Middle frontal gyrus (tissue), 1 donor: ENCODE data around the gene PI4KA.
"Not testable (repeated sequence)": the region's sequence is repeated elsewhere in the genome, so short reads cannot be mapped to it uniquely, and the experiment has no call there.

Experiments
- DNase-seq: peaks from one replicate; pipeline ENCODE4 v3.0.0-alpha.2; 2015; ENCODE audit warnings: low spot score; ENCODE audit errors: extremely low spot score

The PI4KA gene

DNA sequence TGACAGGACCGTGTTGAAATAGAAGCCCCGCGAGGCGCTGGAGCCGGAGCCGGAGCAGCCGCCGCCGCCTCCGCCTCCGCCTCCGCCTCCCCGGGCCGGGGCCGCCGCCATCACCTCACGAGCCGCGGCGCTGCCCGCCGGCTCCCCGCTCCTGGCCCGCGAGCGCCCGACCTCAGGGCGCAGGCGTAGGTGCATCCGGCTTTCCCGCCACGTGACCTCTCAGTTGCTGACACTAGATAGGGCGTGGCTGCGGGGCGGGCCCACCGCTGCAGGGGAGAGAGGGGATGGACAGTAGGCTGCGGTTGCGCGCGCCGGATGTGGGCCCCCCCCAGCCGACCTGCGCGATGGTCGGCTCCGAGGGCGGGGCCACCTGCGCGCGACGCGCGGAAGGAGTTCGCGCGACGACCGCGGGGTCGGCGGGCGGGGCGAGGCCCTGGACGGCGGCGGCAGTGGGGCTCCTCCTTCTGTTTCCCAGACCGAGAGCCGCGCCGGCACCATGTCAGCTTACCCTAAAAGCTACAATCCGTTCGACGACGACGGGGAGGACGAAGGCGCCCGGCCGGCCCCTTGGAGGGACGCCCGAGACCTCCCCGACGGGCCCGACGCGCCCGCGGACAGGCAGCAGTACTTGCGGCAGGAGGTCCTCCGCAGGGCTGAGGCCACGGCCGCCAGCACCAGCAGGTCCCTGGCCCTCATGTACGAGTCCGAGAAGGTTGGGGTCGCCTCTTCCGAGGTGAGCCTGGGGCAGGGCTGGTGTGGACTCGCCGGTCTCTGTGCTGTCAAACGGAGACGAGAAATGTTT lies at the start of gene PI4KA, which contains the start of gene SNAP29:
TSS of gene PI4KA (minus strand) at position 197 of the 802 bp plus-strand sequence. CDS start at position 111, 86 bp downstream.
TSS of gene SNAP29 (plus strand) at position 393 of the 802 bp plus-strand sequence. CDS start at position 497, 104 bp downstream.
- DNase-seq = peak; percentile 97

DNA sequence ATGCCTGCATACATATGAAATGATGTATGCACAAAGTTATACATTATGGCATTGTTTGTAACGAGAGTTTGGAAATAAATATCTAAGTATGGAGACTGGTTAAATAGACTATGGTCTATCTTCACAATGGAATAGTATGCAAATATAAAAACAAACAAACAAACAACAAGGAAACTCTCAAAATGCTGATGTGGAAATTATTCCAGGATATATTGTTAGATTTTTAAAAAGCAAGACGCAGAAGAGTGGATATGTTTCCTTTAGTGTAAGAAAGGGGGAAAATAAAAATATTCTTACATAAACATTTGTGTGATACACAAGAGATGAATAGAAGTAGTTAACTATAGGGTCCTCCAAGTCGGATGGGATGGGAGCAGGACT lies 47.8 kb upstream of the PI4KA start:
- no peak for DNase-seq

- DNase-seq = no peak
These were observed 47.1 kb upstream of the PI4KA start for GRCh38 chr22:20905415-20906386.

- no peak for DNase-seq
These were observed 46.4 kb upstream of the PI4KA start for GRCh38 chr22:20904980-20905355.

DNA sequence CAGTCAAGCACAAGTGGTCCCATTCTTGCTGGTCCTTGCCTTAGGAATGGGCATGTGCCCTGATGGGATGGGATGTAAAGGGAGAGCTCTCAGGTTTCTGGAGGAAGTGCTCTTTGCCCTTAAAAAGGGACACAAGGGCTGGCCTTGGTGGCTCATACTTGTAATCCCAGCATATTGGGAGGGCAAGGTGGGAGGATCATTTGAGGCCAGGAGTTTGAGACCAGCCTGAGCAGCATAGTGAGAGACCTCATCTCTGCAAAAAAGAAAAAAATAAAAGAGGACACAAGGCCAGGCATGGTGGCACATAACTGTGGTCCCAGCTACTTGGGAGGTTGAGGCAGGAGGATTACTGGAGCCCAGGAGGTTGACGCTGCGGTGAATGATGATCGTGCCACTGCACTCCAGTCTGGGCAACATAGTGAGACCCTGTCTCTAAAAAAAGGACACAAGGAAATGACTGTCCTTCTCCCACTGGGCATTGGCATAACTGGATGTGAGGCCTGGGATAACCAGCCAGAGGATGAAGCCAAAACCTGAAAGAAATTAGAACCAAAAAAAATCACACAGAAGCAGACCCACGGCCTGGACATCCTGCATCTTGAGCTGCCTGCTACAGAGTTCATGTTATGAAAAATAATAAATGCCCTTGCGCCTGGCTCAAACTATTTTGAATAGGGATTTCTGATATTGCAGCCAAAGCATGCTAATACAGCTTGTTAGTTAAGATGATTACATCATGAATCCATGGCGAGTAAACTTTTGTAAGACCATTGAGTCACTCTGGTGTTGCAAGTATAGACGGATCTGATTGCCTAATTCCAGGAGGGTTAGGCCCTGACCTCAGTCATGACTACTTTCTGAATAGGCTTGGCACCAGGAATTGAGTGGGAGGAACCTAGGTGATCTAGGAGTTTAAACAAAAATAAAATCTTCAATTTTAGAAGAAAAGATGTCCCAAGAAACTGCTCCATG lies 45.7 kb upstream of the PI4KA start:
- no peak for DNase-seq

DNA sequence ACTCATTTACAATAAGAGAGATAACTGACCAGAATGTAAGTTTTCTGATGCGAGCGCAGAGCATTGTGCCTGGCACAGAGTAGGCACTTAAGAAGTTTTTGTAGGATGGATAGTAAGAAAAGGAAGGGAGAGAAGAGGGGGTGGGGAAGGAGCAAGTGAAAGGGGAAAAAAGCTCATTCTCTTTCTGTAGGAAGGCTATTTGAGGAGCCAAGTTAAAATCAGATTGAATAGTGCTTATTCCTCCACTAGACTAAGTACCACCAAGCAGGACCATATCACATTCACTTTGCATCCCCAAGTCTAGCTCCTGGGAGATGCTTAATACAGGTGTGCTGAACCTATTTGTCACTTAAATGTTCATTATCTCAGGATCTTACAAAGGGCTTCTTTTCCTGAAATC lies 44.5 kb upstream of the PI4KA start:
- DNase-seq = no peak

DNA sequence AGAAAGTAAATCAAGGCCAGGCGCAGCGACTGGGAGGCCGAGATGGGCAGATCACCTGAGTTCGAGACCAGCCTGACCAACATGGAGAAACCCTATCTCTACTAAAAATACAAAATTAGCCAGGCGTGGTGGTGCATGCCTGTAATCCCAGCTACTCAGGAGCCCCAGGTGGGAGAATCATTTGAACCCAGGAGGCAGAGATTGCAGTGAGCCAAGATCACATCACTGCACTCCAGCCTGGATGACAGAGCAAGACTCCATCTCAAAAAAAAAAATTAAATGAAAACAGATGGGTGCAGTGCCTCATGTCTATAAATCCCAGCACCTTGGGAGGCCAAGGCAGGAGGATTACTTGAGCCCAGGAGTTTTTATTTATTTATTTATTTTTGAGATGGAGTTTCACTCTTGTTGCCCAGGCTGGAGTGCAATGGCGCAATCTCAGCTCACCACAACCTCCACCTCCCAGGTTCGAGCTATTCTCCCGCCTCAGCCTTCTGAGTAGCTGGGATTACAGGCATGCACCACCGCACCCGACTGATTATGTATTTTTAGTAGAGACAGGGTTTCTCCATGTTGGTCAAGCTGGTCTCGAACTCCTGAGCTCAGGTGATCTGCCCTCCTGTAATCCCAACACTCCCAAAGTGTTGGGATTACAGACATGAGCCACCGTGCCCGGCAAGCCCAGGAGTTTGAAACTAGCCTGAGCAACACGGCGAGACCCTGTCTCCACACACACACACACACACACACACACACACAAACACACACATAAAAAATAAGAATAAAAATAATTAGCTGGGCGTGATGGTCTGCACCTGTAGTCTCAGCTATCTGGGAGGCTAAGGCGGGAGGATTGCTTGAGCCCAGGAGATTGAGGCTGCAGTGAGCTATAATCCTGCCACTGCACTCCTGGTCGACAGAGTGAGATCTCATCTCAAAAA lies 42.8 kb upstream of the PI4KA start:
- not testable (repeated sequence) for DNase-seq

DNA sequence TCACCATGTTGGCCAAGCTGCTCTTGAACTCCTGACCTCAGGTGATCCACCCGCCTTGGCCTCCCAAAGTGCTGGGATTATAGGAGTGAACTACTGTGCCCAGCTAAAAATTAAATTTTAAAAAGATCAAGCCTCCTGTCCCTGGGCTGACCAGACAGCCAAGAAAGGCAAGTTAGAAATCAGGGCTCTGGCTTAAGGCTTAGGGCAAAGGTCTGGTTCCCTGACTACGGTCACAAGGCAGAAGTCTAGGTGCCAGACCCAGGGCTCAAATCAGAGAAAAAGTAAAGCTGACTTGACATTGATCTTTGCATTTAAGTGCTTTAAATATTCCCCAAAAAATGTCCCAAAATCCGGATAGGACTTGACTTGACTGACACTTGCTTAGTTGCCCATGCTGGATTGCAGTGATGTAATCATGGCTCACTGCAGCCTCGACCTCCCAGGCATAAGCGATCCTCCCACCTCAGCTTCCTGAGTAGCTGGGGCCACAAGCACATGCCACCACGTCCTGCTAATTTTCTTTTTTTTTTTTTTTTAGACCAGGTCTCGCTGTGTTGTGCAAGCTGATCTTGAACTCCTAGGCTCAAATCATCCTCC lies 41.3 kb upstream of the PI4KA start:
- no peak for DNase-seq

GRCh38 chr22:20897737-20898136 lies 39.1 kb upstream of the PI4KA start:
- DNase-seq = not testable (repeated sequence)

DNA sequence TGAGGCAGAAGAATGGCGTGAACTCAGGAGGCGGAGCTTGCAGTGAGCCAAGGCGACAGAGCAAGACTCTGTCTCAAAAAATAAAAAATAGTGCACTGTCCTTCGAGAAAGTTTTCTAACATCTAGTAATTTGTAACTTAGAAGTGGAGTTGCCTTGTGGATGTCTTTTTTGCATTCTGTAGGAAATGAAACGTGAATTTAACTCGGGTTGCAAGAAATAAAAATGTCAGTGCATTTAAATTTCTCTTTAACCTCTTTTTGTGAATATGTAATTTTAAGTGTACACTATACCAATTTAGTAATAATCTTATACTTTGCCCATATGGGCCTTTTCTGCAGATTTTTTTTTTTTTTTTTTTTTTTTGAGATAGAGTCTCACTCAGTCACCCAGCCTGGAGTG lies 32.4 kb upstream of the PI4KA start:
- no peak for DNase-seq

DNA sequence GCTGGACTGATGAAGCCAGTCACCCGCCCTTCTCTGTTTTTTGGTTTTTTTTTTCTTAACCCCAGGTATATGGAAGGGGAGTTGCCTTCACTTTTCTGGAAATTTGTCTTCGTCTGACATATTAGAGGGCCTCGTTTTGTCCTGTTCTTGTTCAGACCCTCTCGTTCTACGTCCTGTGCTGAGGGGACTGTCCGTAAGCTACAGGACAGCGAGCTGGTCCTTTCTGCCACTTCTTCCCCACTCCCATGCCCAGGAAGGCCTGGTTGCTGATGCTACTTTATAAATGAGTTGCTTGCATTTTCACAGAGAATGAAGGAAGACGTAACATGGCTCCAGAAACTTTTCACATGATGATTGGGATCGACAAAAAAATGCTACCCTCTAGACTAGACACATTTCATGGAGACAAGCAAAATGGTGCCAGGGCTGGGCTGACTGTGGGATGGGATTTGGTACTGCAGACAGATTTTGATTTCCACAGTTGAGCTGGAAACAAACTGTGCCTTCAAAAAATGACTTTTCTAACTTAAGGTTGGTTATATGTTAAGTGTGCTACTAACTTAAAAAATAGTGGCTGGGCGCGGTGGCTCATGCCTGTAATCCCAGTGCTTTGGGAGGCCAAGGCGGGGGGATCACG lies 31.4 kb upstream of the PI4KA start:
- DNase-seq = no peak

DNA sequence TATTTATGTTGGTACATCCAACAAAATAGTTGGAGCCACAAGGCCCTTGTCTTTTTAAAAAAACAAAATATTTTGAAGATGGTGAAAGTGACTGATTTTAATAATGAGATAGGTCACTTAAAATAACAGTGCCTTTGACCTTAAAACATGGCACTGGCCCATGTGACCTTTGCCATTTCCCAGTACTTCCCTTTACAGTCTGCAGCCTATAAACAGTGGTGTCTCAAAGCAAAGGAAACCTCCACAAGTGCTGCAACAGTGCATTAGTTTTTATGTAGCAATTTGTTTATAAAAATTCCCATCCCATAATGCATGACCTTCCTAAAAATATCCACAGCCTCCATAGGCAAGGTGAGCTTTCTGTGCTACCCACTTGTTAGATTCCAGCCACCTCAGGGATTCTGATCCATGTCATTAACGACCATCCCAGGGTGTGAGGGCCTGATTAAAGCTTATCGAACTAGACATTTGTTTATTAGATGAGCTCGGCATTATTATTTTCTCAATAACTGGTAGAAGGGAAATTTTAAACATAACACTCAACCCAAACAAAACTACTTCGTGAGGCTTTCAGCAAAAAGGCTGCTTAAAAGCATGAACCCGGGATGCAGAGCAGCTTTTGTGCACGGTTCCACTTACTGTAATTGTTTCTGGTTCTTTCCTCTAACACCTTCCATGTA lies 30.6 kb upstream of the PI4KA start:
- DNase-seq = no peak

- no peak for DNase-seq
These were observed 28.8 kb upstream of the PI4KA start for GRCh38 chr22:20887375-20887774.

- peak; percentile 54 for DNase-seq
These were observed 27.1 kb upstream of the PI4KA start for GRCh38 chr22:20885557-20886323.

- no peak for DNase-seq
These were observed 26.5 kb upstream of the PI4KA start for GRCh38 chr22:20885017-20885556.

- no peak for DNase-seq
These were observed 25.8 kb upstream of the PI4KA start for GRCh38 chr22:20884454-20884853.

DNA sequence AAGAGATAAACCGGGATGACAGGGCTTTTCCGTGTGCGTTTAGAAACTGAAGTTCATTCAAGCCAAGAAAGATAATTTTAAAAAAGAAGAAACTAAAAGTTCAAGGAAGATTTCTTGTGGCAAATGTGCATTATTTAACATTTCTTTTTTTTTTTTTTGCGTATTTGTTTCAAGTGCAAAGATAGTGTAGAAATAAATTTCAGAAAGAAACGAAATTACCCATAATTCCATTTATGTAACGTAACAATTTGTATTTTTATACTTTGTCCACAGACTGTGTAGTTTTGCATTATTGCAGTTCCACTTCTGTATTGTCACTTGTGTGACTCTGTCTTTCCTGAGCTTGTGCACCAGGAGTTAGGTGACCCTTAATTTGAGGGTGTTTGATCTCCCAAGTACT lies 24.2 kb upstream of the PI4KA start:
- DNase-seq = no peak
